A673 (cell line): ENCODE results near the gene EDN1. TPM values are rescaled to one million over a fixed set of nuclear protein-coding genes. Genes with fewer than 3 reads are reported as not detected.

Source experiments
- BruUV-seq: library from RNA; stranded (reverse); fragments of 400-500 nt; replicated peaks from 2 replicates; lab custom pipeline; 2021; lab: Mats Ljungman, UMichigan
- CTCF ChIA-PET: fragments of 300-600 bp; sonication (Branson Sonifier 250); formaldehyde crosslinking; loops from one replicate; lab custom pipeline; 2022; ENCODE audit warnings: antibody characterized with exemption; lab: Charles Lee
- POLR2A ChIA-PET: fragments of 300-600 bp; sonication (Branson Sonifier 250); formaldehyde crosslinking; loops from one replicate; lab custom pipeline; 2022; ENCODE audit warnings: antibody characterized with exemption; ENCODE audit not compliant: low non-redundant PET; lab: Charles Lee
- DNase-seq: peaks from one replicate; pipeline ENCODE4 v3.0.0-alpha.2; 2015; ENCODE audit warnings: low spot score
- H3K27ac ChIP-seq: fragments of 200-600 bp; sonication (generic); 2 replicates; pipeline ENCODE4 v1.5.1; 2016; ENCODE audit warnings: mixed run types, low read depth, mild to moderate bottlenecking, mixed read lengths, antibody characterized with exemption, low read length; ENCODE audit not compliant: poor library complexity, severe bottlenecking
- H3K27me3 ChIP-seq: fragments of 200-600 bp; sonication (generic); replicated peaks from 2 replicates; pipeline ENCODE4 v1.6.1; 2017; ENCODE audit warnings: mixed run types, low read depth, mild to moderate bottlenecking, mixed read lengths, antibody characterized with exemption, low read length; ENCODE audit not compliant: insufficient read depth, poor library complexity
- H3K36me3 ChIP-seq: fragments of 200-600 bp; sonication (generic); 2 replicates; pipeline ENCODE4 v1.6.1; 2016; ENCODE audit warnings: mixed run types, mild to moderate bottlenecking, mixed read lengths, antibody characterized with exemption, low read length; ENCODE audit not compliant: insufficient read depth, poor library complexity, severe bottlenecking
- H3K4me1 ChIP-seq: fragments of 200-600 bp; sonication (generic); 2 replicates; pipeline ENCODE4 v1.6.1; 2017; ENCODE audit warnings: mixed run types, mild to moderate bottlenecking, mixed read lengths, antibody characterized with exemption, low read length; ENCODE audit not compliant: insufficient read depth, poor library complexity, severe bottlenecking
- H3K4me3 ChIP-seq: fragments of 200-600 bp; sonication (generic); 2 replicates; pipeline ENCODE4 v1.5.1; 2016; ENCODE audit warnings: low read depth, mixed run types, mild to moderate bottlenecking, mixed read lengths, low read length; ENCODE audit not compliant: poor library complexity, severe bottlenecking
- H3K9me3 ChIP-seq: fragments of 200-600 bp; sonication (generic); 2 replicates; pipeline ENCODE4 v1.6.1; 2016; ENCODE audit warnings: mixed run types, low read depth, mild to moderate bottlenecking, mixed read lengths, antibody characterized with exemption, low read length; ENCODE audit not compliant: poor library complexity, severe bottlenecking
- EZH2 ChIP-seq: fragments of 200-600 bp; sonication (generic); IDR thresholded peaks from 2 replicates; pipeline ENCODE4 v1.6.1; 2017; ENCODE audit warnings: borderline replicate concordance, low read depth, mild to moderate bottlenecking, mixed read lengths, antibody characterized with exemption, low read length; ENCODE audit not compliant: poor library complexity, severe bottlenecking
- intact Hi-C: fragments of 100-400 bp; cut with micrococcal nuclease; formaldehyde crosslinking; loops from one replicate; pipeline ENCODE4 v1.10.0; 2022; ENCODE audit not compliant: unreplicated experiment
- total RNA-seq: library from RNA; stranded (reverse); gene quantifications from 2 replicates; pipeline ENCODE4 v1.2.3, GENCODE V29; 2021
- TF ChIP-seq, protein P1 (sequence below): fragments of 300-800, 200-600 bp; sonication (generic); conservative IDR thresholded peaks from 2 replicates; pipeline ENCODE4 v1.5.1; 2017; ENCODE audit warnings: low read depth, mild to moderate bottlenecking, antibody characterized with exemption, low read length, moderate library complexity, mixed read lengths

The EDN1 gene
- total RNA-seq, 1 experiment from 2014 or later: not detected

- Histone ChIP-seq H3K4me1 (no peaks in the 10 kb centered on the region), H3K36me3 (no peaks in the 10 kb centered on the region), H3K4me3 (no peak overlapping the region), H3K9me3 (no peaks in the 10 kb centered on the region), H3K27me3 (peaks cover 10% of the 10 kb centered on the region), H3K27ac (no peak overlapping the region)
- CTCF ChIA-PET: no interaction called here
- DNase-seq: no peak
- POLR2A ChIA-PET: no interaction called here
- no TSS peak for BruUV-seq
- no peak for TF ChIP-seq EZH2
- TF ChIP-seq, protein P1, sequence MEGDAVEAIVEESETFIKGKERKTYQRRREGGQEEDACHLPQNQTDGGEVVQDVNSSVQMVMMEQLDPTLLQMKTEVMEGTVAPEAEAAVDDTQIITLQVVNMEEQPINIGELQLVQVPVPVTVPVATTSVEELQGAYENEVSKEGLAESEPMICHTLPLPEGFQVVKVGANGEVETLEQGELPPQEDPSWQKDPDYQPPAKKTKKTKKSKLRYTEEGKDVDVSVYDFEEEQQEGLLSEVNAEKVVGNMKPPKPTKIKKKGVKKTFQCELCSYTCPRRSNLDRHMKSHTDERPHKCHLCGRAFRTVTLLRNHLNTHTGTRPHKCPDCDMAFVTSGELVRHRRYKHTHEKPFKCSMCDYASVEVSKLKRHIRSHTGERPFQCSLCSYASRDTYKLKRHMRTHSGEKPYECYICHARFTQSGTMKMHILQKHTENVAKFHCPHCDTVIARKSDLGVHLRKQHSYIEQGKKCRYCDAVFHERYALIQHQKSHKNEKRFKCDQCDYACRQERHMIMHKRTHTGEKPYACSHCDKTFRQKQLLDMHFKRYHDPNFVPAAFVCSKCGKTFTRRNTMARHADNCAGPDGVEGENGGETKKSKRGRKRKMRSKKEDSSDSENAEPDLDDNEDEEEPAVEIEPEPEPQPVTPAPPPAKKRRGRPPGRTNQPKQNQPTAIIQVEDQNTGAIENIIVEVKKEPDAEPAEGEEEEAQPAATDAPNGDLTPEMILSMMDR: no peak
- intact Hi-C loops: no loop called here
These were observed 28.7 kb upstream of the EDN1 start for GRCh38 chr6:12261502-12261901.

GRCh38 chr6:12262236-12263061, 27.7 kb upstream of the EDN1 start:
- DNase-seq: no peak
- H3K4me1 ChIP-seq: no peaks in the 10 kb centered on the region
- TF ChIP-seq EZH2: no peak
- TF ChIP-seq, protein P1: no peak
- no TSS peak for BruUV-seq
- POLR2A ChIA-PET: no interaction called here
- no peaks in the 10 kb centered on the region for H3K36me3 ChIP-seq
- no peaks in the 10 kb centered on the region for H3K9me3 ChIP-seq
- no peak overlapping the region for H3K27ac ChIP-seq
- no peak overlapping the region for H3K4me3 ChIP-seq
- CTCF ChIA-PET: no interaction called here
- intact Hi-C loops: no loop called here
- peaks cover 5% of the 10 kb centered on the region for H3K27me3 ChIP-seq

GRCh38 chr6:12263403-12263802, 26.8 kb upstream of the EDN1 start:
- no peaks in the 10 kb centered on the region for H3K36me3 ChIP-seq
- intact Hi-C loops: no loop called here
- H3K4me3 ChIP-seq: no peak overlapping the region
- H3K27ac ChIP-seq: no peak overlapping the region
- H3K27me3 ChIP-seq: peaks cover 5% of the 10 kb centered on the region
- TF ChIP-seq EZH2: no peak
- TF ChIP-seq, protein P1: no peak
- H3K9me3 ChIP-seq: no peaks in the 10 kb centered on the region
- BruUV-seq: no TSS peak
- ChIA-PET POLR2A (no interaction called here), CTCF (no interaction called here)
- no peak for DNase-seq
- no peaks in the 10 kb centered on the region for H3K4me1 ChIP-seq
